Activated CD4-positive, alpha-beta T cell treated with anti-CD3 and anti-CD28 coated beads, Interleukin-2, amount 10 ng/mL, durations not matched to agents 7 days and 5 days (primary cell): ENCODE measurements around the gene STARD5. TPM values are rescaled to one million over a fixed set of nuclear protein-coding genes. Genes with fewer than 3 reads are reported as not detected.

ENCODE experiments used
- CTCF ChIA-PET: fragments of 350-600 bp; sonication (Branson Sonifier 250); formaldehyde crosslinking; loops from one replicate; lab custom pipeline; 2021; ENCODE audit warnings: antibody characterized with exemption; lab: Charles Lee
- POLR2A ChIA-PET: fragments of 350-600 bp; sonication (Branson Sonifier 250); formaldehyde crosslinking; loops from one replicate; lab custom pipeline; 2021; ENCODE audit warnings: antibody characterized with exemption; lab: Charles Lee
- DNase-seq: peaks from one replicate; pipeline ENCODE4 v3.0.0-alpha.2; 2020
- H3K27ac Mint-ChIP-seq: one replicate; pipeline ENCODE4 v1.8.0; 2021; ENCODE audit warnings: mild to moderate bottlenecking, moderate library complexity, mixed read lengths
- H3K27me3 Mint-ChIP-seq: one replicate; pipeline ENCODE4 v1.8.0; 2021; ENCODE audit warnings: mixed read lengths
- H3K36me3 Mint-ChIP-seq: one replicate; pipeline ENCODE4 v1.8.0; 2021; ENCODE audit warnings: low read depth, mixed read lengths
- H3K4me1 Mint-ChIP-seq: one replicate; pipeline ENCODE4 v1.8.0; 2021; ENCODE audit warnings: mixed read lengths
- H3K4me3 Mint-ChIP-seq: one replicate; pipeline ENCODE4 v1.8.0; 2021; ENCODE audit warnings: mild to moderate bottlenecking, moderate library complexity, mixed read lengths
- H3K9me3 Mint-ChIP-seq: one replicate; pipeline ENCODE4 v1.8.0; 2021; ENCODE audit warnings: mixed read lengths
- total RNA-seq, 2 experiments: library from RNA; stranded (reverse); gene quantifications; one replicate each; pipeline ENCODE4 v1.2.3, GENCODE V29; 2021

STARD5 gene
- total RNA-seq, 2 experiments from 2014 or later, result 5.4 to 5.7 TPM

- POLR2A ChIA-PET, result interaction anchor here (0.9 kb wide), 2 partner anchors 12 to 13 kb away, joined by 3 read pairs; no protein-coding TSS in a partner anchor
- H3K9me3 Mint-ChIP-seq, result no peaks in the 10 kb centered on the region
- H3K27ac Mint-ChIP-seq, result peak overlapping the region; percentile 97
- CTCF ChIA-PET, result interaction anchor here (0.7 to 2.2 kb wide), 7 partner anchors 9 to 40 kb away, joined by 3 to 9 read pairs (median 4); partner anchors contain the start of gene STARD5
- H3K4me1 Mint-ChIP-seq, result peaks cover 60% of the 10 kb centered on the region
- H3K36me3 Mint-ChIP-seq, result peaks cover 56% of the 10 kb centered on the region
- H3K4me3 Mint-ChIP-seq, result peak overlapping the region; percentile 98
- H3K27me3 Mint-ChIP-seq, result no peaks in the 10 kb centered on the region
- DNase-seq, result no peak
Observed at GRCh38 chr15:81296186-81296585, 27.8 kb downstream of the STARD5 start.

- no peak for DNase-seq
- Mint-ChIP-seq H3K4me1 (peaks cover 62% of the 10 kb centered on the region), H3K27ac (peak overlapping the region; percentile 97), H3K36me3 (peaks cover 53% of the 10 kb centered on the region), H3K9me3 (no peaks in the 10 kb centered on the region), H3K4me3 (peak overlapping the region; percentile 98), H3K27me3 (no peaks in the 10 kb centered on the region)
- CTCF ChIA-PET, result interaction anchor here (0.9 to 2.2 kb wide), 5 partner anchors 9 to 29 kb away, joined by 3 to 9 read pairs (median 3); no protein-coding TSS in a partner anchor
- POLR2A ChIA-PET, result interaction anchor here (1.1 kb wide), 1 partner anchor 28 kb away, joined by 3 read pairs; the partner anchor contains the start of gene STARD5
Observed at GRCh38 chr15:81295486-81296121, 28.3 kb downstream of the STARD5 start.

- ChIA-PET CTCF (interaction anchor here (0.6 to 5.3 kb wide), 9 partner anchors 7 to 1905 kb away, joined by 3 to 27 read pairs (median 4); no protein-coding TSS in a partner anchor), POLR2A (no interaction called here)
- H3K36me3 Mint-ChIP-seq, result peaks cover 42% of the 10 kb centered on the region
- H3K4me1 Mint-ChIP-seq, result peaks cover 68% of the 10 kb centered on the region
- no peak for DNase-seq
- no peaks in the 10 kb centered on the region for H3K9me3 Mint-ChIP-seq
- H3K27ac Mint-ChIP-seq, result peak overlapping the region; percentile 97
- no peaks in the 10 kb centered on the region for H3K27me3 Mint-ChIP-seq
- H3K4me3 Mint-ChIP-seq, result peak overlapping the region; percentile 98
Observed at GRCh38 chr15:81294516-81294880, 29.4 kb downstream of the STARD5 start.

GRCh38 chr15:81293728-81294515, 30.0 kb downstream of the STARD5 start:
- H3K27me3 Mint-ChIP-seq, result no peaks in the 10 kb centered on the region

GRCh38 chr15:81292523-81293001, 31.4 kb downstream of the STARD5 start:
- CTCF ChIA-PET, result interaction anchor here (0.7 to 5.3 kb wide), 5 partner anchors 10 to 26 kb away, joined by 3 to 27 read pairs (median 16); no protein-coding TSS in a partner anchor
- peaks cover 31% of the 10 kb centered on the region for H3K36me3 Mint-ChIP-seq
- POLR2A ChIA-PET, result no interaction called here
- H3K27me3 Mint-ChIP-seq, result no peaks in the 10 kb centered on the region
- peak overlapping the region; percentile 97 for H3K27ac Mint-ChIP-seq
- peak overlapping the region; percentile 98 for H3K4me3 Mint-ChIP-seq
- H3K4me1 Mint-ChIP-seq, result peaks cover 78% of the 10 kb centered on the region
- H3K9me3 Mint-ChIP-seq, result peaks cover 4% of the 10 kb centered on the region
- DNase-seq, result no peak

More at GRCh38 chr15:81293728-81294515, 30.0 kb downstream of the STARD5 start:
- Mint-ChIP-seq H3K4me1 (peaks cover 68% of the 10 kb centered on the region), H3K27ac (peak overlapping the region; percentile 97), H3K9me3 (no peaks in the 10 kb centered on the region), H3K36me3 (peaks cover 36% of the 10 kb centered on the region), H3K4me3 (peak overlapping the region; percentile 98)
- ChIA-PET CTCF (interaction anchor here (0.9 to 5.3 kb wide), 8 partner anchors 10 to 34 kb away, joined by 3 to 27 read pairs (median 4); no protein-coding TSS in a partner anchor), POLR2A (interaction anchor here (0.7 kb wide), 1 partner anchor 8 kb away, joined by 4 read pairs; no protein-coding TSS in a partner anchor)
- DNase-seq, result peak; percentile 85

DNA sequence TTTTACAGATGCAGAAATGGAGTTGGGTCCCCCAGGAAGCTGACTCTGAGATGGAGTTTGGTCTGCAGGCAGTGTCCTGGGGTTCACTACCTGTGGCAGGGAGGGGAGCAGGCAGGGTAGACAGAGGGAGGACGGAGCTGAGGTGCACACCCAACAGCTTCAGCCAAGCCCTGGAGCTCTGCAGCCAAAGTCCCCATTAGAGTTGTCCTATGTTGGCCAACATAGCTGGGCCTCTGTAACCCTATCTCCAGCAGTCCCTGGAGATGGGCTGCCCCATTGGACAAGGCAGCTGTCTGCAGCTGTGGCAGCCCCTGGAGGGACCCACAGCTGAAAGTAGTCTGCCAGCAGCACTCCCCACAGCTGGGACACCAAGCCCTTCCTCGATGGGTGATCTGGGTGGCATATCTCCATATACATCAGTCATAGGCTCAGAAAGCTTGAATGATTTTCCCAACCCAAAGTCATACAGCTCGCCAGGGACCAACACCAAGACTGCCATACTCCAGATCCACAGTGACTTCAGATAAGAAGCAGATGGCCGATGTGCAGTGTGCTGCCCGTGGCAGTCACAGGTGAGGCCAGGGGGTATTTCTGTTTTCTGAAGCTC, 31.9 kb downstream of the STARD5 start:
- POLR2A ChIA-PET, result no interaction called here
- H3K4me1 Mint-ChIP-seq, result peaks cover 84% of the 10 kb centered on the region

GRCh38 chr15:81289910-81290309, 34.0 kb downstream of the STARD5 start:
- POLR2A ChIA-PET, result no interaction called here
- H3K27me3 Mint-ChIP-seq, result no peaks in the 10 kb centered on the region
- H3K27ac Mint-ChIP-seq, result no peak overlapping the region
- peaks cover 27% of the 10 kb centered on the region for H3K36me3 Mint-ChIP-seq
- CTCF ChIA-PET, result interaction anchor here (0.9 to 5.3 kb wide), 4 partner anchors 14 to 39 kb away, joined by 3 to 27 read pairs (median 16); no protein-coding TSS in a partner anchor
- H3K4me3 Mint-ChIP-seq, result no peak overlapping the region
- H3K4me1 Mint-ChIP-seq, result peaks cover 86% of the 10 kb centered on the region
- H3K9me3 Mint-ChIP-seq, result peaks cover 11% of the 10 kb centered on the region
- no peak for DNase-seq

More for the DNA sequence above, 31.9 kb downstream of the STARD5 start:
- Mint-ChIP-seq H3K36me3 (peaks cover 27% of the 10 kb centered on the region), H3K4me3 (peak overlapping the region; percentile 98), H3K27me3 (no peaks in the 10 kb centered on the region), H3K9me3 (peaks cover 6% of the 10 kb centered on the region), H3K27ac (peak overlapping the region; percentile 97)
- DNase-seq, result no peak
- CTCF ChIA-PET, result interaction anchor here (0.7 to 5.3 kb wide), 8 partner anchors 8 to 26 kb away, joined by 3 to 27 read pairs (median 8); no protein-coding TSS in a partner anchor

GRCh38 chr15:81288616-81289015, 35.3 kb downstream of the STARD5 start:
- no peak for DNase-seq
- no peaks in the 10 kb centered on the region for H3K27me3 Mint-ChIP-seq
- peaks cover 22% of the 10 kb centered on the region for H3K36me3 Mint-ChIP-seq
- peaks cover 81% of the 10 kb centered on the region for H3K4me1 Mint-ChIP-seq
- ChIA-PET POLR2A (no interaction called here), CTCF (no interaction called here)
- H3K27ac Mint-ChIP-seq, result no peak overlapping the region
- peaks cover 11% of the 10 kb centered on the region for H3K9me3 Mint-ChIP-seq
- H3K4me3 Mint-ChIP-seq, result no peak overlapping the region

DNA sequence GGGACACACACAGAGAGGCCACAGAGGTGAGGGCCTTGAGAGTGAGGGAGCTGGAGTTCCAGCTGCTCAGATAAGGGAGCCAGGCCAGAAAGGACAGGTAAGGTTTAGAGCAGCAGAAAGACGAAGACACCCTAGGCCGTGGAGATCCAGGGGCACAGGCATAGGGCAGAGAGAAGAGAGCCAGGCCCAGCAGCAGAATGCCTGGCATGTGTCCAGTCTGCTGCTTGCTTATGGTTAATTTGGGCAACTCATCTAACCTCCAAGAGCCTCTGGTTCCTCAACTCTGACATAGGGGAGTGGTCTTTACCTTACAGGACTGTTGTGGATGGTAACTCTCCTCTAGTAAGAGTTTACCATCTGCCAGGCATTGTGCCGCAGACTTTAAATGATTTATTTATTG, 35.9 kb downstream of the STARD5 start:
- peaks cover 11% of the 10 kb centered on the region for H3K9me3 Mint-ChIP-seq
- no peaks in the 10 kb centered on the region for H3K27me3 Mint-ChIP-seq
- peaks cover 75% of the 10 kb centered on the region for H3K4me1 Mint-ChIP-seq
- no peak overlapping the region for H3K27ac Mint-ChIP-seq
- H3K4me3 Mint-ChIP-seq, result no peak overlapping the region
- DNase-seq, result no peak
- ChIA-PET POLR2A (interaction anchor here (0.7 kb wide), 1 partner anchor 892 kb away, joined by 4 read pairs; no protein-coding TSS in a partner anchor), CTCF (interaction anchor here (1.2 to 3.0 kb wide), 4 partner anchors 13 to 22 kb away, joined by 3 to 16 read pairs (median 6); no protein-coding TSS in a partner anchor)
- peaks cover 22% of the 10 kb centered on the region for H3K36me3 Mint-ChIP-seq

- CTCF ChIA-PET, result interaction anchor here (0.6 to 3.0 kb wide), 5 partner anchors 9 to 39 kb away, joined by 3 to 16 read pairs (median 6); no protein-coding TSS in a partner anchor
Observed at GRCh38 chr15:81286621-81287121, 37.3 kb downstream of the STARD5 start.

DNA sequence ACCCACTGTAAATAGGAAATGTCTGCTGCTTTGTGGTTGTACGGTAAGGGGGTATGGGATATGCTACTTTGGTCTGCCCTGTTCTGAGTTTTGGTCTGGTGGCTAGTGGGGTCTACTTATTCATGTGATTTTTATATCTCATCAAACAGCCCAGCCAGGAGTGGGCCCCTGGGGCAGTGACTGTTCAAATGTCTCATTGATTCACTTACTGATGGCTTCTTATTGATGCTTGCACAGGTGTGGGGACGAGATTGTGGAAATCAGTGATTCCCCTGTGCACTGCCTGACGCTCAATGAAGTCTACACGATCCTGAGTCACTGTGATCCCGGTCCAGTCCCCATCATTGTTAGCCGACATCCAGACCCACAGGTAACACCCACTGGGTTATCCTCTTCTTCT, 38.5 kb downstream of the STARD5 start:
- Mint-ChIP-seq H3K4me3 (no peak overlapping the region), H3K4me1 (peaks cover 63% of the 10 kb centered on the region), H3K27ac (no peak overlapping the region), H3K27me3 (no peaks in the 10 kb centered on the region), H3K36me3 (peaks cover 17% of the 10 kb centered on the region), H3K9me3 (peaks cover 11% of the 10 kb centered on the region)
- CTCF ChIA-PET, result interaction anchor here (3.0 kb wide), 1 partner anchor 11 kb away, joined by 16 read pairs; no protein-coding TSS in a partner anchor
- DNase-seq, result no peak
- POLR2A ChIA-PET, result no interaction called here

More at GRCh38 chr15:81286621-81287121, 37.3 kb downstream of the STARD5 start:
- Mint-ChIP-seq H3K27me3 (no peaks in the 10 kb centered on the region), H3K36me3 (peaks cover 19% of the 10 kb centered on the region), H3K9me3 (peaks cover 11% of the 10 kb centered on the region), H3K4me1 (peaks cover 66% of the 10 kb centered on the region), H3K27ac (peak overlapping the region; percentile 87), H3K4me3 (peak overlapping the region; percentile 25)
- DNase-seq, result no peak
- POLR2A ChIA-PET, result no interaction called here
